NK-92 (cell line): ENCODE data around the gene MOB2.

Source experiments
- DNase-seq: peaks from one replicate; lab custom pipeline; 2025; ENCODE audit not compliant: unreplicated experiment; lab: John Stamatoyannopoulos, UW

Gene MOB2

GRCh38 chr11:1458340-1459218 is 28.0 kb downstream of the MOB2 start:
- no peak for DNase-seq

- no peak for DNase-seq
These were observed 28.7 kb downstream of the MOB2 start for GRCh38 chr11:1457856-1458255.

GRCh38 chr11:1457326-1457680 is 29.3 kb downstream of the MOB2 start:
- no peak for DNase-seq

DNA sequence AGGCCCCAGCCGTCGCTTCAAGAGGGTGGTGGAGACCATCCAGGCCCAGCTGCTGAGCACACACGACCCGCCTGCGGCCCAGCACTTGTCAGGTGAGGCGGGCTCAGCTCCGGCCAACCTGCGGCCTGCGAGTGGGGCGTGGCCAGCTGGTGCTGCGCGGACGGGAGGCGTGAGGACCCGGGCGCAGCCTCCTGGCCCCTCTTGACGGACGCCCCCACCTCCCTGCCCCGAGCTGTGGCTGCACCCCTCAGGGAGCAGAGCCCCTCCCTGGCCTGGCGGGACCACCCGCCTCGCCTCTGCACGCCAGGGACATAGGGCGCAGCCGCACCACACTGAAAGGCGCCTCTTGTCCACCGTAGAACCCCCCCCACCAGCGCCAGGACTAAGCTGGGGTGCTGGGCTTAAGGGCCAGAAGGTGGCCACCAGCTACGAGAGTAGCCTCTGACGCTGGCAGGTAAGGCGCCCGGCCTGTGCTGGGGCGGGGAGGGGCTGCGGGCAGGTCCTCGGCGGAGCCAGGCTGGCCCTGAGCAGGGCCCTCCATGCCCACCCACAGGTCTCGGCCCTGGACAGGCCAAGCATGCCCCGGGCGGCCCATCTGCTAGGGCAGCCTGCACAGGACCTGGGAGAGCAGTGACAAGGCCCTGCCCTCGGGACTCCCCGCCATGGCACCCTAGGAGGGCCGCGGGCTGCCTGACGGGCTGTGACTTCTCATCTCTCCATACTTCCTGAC is 29.8 kb downstream of the MOB2 start:
- no peak for DNase-seq

- no peak for DNase-seq
These were observed 30.4 kb downstream of the MOB2 start for GRCh38 chr11:1456176-1456575.

DNA sequence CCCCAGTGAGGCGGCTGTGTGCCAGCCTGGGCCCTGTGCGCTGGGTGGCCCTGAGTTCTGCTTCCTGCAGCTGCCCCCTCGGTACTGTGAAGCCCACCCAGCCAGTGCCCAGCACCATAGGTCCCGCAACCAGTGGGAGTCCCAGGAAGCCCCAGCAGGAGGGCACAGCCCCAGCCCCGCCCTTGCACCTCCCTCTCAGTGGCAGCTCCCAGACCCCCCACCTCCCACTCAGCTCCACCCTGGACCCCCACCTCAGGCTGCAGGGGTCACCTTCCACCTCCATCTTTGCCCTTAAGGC is 30.9 kb downstream of the MOB2 start:
- no peak for DNase-seq

GRCh38 chr11:1455032-1455762 is 31.4 kb downstream of the MOB2 start:
- no peak for DNase-seq

DNA sequence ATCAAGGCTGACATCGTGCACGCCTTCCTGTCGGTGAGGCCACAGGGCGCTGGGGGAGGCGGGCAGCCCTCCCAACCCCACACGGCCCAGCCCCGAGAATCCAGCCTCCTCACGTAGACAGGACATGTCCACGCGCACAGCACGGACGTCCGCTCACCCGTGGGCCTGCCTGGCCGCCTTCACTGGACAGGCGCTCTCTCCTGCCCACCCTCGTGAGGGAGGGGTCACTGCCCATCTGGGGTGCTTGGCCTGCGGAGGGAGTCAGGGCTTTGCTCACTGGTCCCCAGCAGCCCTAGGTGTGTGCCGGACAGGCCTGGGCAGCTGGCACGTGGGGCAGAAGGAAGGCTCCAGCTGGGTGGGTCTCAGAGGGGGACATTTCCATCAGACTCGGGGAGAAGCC is 32.0 kb downstream of the MOB2 start:
- DNase-seq, result no peak

DNA sequence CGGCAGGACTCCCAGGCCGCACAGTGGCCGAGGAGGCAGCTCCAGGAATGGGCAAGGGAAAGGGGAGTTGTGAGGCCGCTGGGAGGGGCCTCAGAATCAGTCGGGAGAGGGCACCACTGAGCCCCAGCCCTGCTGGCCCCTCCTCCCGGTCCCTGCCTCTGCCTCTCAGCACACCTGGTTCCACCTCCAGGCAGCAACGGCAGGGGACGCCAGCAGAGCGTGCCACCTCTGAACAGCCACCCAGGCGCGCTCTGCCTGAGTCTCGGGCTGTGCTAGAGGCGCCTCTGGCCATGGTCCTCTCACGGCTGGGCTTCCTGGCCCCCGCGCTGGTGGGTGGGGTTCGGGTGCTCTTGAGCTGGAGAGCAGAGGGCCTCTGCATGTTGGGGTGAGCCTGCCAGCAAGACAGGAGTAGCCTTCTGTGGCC is 33.0 kb downstream of the MOB2 start:
- DNase-seq, result no peak

DNA sequence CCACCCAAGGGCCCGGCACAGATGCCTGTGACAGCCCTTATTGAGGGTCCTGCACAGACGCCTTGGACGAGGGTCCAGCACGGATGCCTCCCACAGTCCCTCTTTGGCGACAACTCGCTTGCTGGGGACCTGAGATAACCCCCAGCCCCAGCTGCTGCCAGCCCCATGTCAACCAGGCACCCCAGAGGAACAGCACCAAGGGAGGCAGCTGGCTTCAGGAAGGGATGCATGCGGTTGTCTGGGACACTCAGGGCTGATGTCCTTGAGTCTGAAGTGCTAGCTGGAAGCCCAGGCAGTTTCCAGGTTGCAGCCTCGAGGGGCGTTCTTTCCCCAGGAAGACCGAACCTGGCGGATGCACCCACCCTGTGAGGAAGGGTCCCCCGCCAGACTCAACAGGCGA is 33.8 kb downstream of the MOB2 start:
- DNase-seq, result no peak

DNA sequence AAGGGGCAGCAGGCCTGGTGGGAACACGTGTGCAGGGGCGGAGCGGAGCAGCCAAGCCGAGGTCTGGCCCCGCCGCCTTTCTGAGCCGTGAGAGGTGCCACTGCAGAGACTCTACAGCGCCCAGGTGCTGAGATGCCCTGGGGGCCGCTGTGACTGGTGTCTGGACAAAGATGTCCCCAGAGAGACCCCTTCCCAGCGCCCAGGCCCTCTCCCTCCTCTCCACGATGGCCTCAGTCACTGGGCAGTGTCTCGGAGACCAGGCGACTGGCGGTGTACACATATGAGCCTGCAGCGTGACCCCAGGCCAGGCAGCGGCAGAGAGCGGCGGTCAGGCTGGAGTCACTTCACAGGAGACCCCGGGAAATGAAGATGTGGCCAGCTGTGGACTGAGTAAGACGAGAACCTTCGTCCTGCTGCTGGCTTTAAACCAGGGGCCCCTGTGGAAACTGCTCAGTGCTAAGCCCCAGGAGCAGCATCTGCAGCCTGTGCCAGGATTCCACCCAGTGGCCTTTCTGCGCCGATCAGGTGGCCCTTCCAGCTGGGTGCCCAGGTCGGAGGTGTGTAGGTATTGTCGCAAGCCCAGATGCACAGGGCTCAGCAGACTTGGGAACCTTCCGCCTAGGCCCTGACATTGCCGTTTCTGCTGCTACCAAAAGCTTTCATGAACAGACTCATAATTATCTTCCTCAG is 34.7 kb downstream of the MOB2 start:
- DNase-seq, result no peak

GRCh38 chr11:1450949-1451710 is 35.4 kb downstream of the MOB2 start:
- DNase-seq, result no peak

GRCh38 chr11:1450344-1450875 is 36.2 kb downstream of the MOB2 start:
- no peak for DNase-seq

- DNase-seq, result no peak
These were observed 36.9 kb downstream of the MOB2 start for GRCh38 chr11:1449490-1450243.

DNA sequence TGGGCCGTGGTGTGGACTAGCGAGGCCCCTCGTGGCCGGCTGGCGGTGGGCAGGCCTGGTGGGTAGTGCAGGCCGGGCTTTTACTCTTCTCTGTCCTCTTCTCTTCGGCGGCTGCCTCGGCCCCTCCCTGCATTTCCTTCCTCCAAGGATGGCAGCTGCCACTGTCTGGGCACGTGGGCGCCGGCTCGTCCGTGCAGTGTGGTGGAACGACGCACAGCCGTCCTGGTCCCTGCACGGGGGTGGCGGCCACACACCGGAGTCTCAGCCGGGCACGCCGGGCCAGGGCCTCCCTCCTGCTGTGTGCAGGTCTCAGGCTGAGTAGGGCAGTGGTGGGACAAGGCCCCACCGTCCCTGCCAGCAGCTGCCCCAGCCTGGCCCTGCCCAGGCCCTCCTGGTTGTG is 37.7 kb downstream of the MOB2 start:
- no peak for DNase-seq

DNA sequence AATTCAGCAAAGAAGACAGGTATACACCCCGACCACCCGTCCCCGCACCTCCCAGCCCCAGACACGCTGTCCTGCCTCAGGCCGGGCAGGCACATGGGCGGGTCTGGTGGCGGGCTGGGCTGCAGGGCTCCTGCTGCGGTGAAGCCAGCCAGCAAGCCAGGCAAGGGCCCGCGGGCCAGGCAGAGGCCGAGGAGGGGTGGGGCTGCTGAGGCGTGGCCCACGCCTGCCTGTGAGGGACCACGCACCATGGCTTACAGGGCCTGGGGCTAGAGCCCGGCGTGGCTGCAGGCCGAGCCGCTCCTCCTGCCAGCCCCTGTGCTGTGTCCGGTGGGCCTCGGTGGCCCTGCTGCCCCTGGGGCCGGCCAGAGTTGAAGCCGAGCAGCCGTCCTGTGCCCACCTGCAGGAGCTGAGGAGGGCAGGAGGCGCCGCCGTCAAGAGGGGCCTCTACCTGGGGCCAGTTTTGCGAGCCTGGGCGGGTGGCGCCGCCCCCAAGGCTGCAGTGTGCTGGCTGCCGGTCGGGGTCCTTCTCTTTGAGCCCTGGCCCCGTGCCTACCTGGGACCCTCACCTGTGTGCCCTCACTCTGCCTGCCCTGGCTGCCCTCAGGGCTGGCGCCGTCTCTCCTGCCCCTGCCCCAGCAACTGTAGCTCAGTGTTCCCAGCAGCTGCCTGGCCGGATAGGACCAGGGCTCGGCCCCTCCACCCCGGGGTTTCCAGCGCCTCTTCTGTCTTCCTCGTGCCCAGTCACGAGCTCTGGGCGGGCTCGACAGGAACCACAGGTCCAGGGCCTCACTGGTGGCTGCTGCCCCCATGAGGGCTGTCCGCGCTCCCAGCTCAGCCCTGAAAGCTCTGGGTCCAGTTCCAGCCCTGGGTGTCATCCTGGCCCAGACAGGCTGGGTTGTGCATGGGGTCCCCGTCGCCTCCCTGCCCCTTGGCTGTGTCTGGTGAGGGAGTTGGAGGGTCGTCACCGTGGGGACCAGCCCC is 38.4 kb downstream of the MOB2 start:
- DNase-seq, result no peak

- DNase-seq, result no peak
These were observed 40.0 kb downstream of the MOB2 start for GRCh38 chr11:1446623-1447022.

DNA sequence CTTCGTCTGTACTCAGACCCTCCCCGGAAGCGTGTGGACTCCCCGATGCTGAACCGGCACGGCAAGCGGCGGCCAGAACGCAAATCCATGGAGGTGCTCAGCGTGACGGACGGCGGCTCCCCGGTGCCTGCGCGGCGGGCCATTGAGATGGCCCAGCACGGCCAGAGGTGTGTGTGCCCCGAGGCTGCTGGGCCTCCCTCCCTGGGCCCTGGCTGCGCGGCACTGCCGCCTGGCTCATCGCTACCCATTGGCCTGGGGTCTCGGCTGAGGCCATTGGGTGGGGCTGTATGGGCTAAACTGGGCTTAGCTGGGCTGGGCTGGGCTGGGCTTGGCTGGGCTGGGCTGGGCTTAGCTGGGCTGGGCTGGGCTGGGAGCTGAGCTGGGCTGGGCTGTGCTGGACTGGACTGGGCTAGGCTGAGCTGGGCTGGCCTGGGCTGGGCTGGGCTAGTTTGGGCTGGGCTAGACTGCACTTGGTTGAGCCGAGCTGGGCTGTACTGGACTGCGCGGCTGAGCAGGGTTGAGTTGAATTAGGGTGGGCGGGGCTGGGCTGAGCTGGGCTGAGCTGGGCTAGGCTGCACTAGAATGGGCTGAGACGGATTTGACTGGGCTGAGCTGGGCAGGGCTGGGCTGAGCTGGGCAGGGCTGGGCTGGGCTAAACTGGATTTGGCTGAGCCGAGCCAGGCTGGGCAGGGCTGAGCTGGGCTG is 40.7 kb downstream of the MOB2 start:
- DNase-seq, result no peak
